GM12865 (cell line): ENCODE data around the gene GPR32.

ENCODE experiments used
- DNase-seq: peaks from one replicate; pipeline ENCODE4 v3.0.0; 2010; ENCODE audit warnings: low read depth
- H3K4me3 ChIP-seq: 2 replicates; pipeline ENCODE4 v1.5.1; 2011; ENCODE audit warnings: mild to moderate bottlenecking, low read depth, low read length, control low read depth
- TF ChIP-seq, protein P1 (sequence below): IDR thresholded peaks from 2 replicates; pipeline ENCODE4 v1.5.1; 2011; ENCODE audit warnings: low read length, control low read depth, low read depth, inconsistent platforms; ENCODE audit not compliant: insufficient read depth; ENCODE audit errors: missing control alignments

The GPR32 gene

DNA sequence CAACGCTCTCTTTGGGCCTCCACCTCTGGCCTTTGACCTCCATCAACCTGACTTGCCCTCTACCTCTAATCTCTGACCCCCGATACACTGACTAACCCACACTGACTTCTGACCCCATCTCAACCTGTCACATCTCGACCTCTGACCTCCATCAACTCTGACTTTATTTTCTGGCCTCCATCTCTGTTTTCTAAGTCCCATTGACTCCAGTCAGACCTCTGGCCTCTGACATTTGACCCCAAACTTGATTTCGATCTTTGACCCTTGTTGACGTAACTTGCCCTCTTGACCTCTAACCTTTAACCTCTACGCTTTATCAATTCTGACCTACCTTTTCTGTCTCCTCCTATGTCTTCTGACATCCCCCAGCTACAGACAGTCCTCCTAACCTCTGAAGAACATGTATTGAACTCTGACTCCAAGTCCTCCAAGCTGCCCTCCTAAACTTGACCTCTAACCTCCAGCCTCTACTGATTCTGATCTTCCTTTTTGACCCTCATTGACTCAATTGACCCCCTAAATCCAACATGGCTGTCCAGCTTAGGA is 20.7 kb downstream of the GPR32 start:
- no peak for DNase-seq
- TF ChIP-seq, protein P1, sequence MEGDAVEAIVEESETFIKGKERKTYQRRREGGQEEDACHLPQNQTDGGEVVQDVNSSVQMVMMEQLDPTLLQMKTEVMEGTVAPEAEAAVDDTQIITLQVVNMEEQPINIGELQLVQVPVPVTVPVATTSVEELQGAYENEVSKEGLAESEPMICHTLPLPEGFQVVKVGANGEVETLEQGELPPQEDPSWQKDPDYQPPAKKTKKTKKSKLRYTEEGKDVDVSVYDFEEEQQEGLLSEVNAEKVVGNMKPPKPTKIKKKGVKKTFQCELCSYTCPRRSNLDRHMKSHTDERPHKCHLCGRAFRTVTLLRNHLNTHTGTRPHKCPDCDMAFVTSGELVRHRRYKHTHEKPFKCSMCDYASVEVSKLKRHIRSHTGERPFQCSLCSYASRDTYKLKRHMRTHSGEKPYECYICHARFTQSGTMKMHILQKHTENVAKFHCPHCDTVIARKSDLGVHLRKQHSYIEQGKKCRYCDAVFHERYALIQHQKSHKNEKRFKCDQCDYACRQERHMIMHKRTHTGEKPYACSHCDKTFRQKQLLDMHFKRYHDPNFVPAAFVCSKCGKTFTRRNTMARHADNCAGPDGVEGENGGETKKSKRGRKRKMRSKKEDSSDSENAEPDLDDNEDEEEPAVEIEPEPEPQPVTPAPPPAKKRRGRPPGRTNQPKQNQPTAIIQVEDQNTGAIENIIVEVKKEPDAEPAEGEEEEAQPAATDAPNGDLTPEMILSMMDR, result no peak
- H3K4me3 ChIP-seq, result no peak overlapping the region

DNA sequence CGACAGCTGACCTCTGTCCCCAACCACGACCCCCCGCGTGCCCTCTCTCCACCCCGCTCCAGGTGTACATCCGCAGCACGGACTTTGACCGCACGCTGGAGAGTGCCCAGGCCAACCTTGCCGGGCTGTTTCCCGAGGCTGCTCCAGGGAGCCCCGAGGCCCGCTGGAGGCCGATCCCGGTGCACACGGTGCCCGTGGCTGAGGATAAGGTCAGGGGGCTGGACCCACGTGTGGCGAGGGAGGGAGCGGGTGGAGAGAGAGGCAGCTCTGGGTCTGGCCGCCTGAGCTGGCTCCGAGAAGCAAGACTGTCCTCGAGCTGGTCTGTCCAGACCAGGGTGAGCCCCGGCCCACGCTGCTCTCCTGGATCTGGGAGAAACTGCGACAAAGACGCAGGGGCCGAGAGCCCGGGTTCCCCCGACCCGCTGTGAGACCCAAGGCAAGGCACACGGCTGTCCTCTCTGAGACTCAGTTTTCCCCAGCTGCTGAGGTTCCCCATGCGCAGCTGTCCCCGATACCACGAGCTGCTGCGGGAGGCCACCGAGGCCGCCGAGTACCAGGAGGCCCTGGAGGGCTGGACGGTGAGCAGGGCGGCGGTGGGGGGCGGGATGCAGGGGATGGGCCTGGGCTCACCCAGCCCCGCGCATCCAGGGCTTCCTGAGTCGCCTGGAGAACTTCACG is 21.5 kb downstream of the GPR32 start:
- no peak for DNase-seq
- no peak overlapping the region for H3K4me3 ChIP-seq
- TF ChIP-seq, protein P1, result no peak

DNA sequence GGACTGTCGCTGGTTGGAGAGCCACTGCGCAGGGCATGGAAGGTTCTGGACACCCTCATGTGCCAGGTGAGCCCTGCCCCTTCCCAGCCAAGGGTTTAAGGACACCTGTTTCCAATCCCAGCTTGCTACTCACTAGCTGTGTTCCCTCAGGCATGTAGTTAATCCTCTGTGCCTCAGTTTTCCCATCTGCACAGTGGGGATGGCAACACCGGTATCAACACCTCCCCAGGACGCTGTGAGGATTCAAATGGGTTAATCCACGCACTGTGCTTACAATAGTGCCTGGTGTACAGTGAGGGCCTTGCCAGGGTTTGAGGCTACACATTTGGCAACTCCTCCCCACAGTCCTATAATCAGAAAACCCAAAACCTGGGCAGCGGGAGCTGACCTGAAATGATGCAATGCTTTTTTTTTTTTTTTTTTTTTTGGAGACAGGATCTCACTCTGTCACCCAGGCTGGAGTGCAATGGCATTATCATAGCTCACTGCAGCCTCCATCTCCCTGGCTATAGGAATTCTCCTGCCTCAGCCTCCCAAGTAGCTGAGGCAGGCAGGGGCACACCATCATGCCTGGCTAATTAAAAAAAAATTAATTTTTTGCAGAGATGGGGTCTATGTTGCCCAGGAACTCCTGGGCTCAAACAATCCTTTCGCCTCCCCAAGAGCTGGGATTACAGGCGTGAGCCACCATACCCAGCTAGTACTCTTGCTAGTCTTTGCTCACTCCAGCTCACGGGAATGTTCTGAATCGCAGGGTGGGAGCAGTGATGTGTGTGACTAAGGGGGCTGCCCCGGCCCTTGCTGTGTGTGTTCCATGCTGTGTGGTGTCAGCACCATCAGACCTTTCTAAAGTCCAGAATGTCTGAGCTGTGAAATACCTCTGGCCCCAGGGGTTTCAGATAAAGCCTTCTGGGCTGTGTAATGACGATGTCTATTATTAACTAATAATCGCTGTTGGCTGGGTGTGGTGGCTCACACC is 22.3 kb downstream of the GPR32 start:
- TF ChIP-seq, protein P1, result no peak
- DNase-seq, result no peak
- no peak overlapping the region for H3K4me3 ChIP-seq

DNA sequence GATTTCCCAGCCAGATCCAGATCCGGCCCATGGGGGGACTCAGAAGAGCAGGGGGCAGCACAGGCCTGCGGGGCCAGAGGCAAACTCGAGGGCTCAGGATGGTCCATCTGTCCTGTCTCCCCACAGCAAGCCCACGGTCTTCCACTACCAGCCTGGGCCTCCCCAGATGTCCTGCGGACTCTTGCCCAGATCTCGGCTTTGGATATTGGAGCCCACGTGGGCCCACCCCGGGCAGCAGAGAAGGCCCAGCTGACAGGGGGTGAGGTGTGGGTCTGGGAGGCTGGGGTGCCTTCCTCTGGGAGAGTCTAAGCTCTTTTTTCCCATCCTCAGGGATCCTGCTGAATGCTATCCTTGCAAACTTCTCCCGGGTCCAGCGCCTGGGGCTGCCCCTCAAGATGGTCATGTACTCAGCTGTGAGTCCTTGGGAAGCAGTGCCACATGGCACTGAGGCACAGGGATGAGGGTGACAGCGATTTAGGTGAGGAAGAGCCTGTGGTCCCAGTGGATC is 23.3 kb downstream of the GPR32 start:
- DNase-seq, result no peak
- TF ChIP-seq, protein P1, result no peak
- no peak overlapping the region for H3K4me3 ChIP-seq

DNA sequence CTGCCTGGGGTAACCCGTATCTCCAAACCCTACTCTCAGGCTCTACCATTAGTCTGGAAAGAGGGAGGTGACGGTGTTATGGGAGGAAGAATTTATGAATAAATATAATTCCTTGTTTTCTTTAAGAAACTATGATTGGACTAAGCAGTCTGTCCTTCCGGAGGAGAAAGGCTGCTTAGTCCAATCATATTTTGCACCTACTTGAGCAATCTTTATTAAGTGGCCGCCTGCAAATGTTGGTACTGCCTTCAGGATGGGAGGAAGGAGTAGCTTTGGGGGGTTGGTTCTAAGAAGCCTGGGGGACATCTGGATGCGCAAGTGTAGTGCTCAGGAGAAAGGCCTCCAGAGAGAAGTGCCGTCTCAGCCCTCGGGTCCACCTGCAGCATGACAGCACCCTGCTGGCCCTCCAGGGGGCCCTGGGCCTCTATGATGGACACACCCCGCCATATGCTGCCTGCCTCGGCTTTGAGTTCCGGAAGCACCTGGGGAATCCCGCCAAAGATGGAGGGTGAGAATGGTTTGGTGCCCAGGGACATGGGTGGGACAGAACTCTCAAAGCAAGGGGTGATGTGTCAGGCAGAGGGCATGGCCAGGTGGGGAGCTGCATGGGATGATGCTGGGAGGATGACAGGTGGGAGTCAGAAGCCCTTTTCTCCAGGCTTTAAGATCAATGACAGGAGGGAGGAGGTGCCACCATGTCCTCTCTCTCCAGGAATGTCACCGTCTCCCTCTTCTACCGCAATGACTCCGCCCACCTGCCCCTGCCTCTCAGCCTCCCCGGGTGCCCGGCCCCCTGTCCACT is 24.0 kb downstream of the GPR32 start:
- TF ChIP-seq, protein P1, result peak; percentile 41
- DNase-seq, result peak; percentile 79
- H3K4me3 ChIP-seq, result no peak overlapping the region
